22Rv1 (cell line): ENCODE data around the gene LRR1.
"Not testable (repeated sequence)": the region's sequence is repeated elsewhere in the genome, so short reads cannot be mapped to it uniquely, and the experiment has no call there.

Source experiments
- H3K27ac ChIP-seq: fragments of 450-650 bp; 2 replicates; pipeline ENCODE4 v1.5.1; 2017
- ZFX ChIP-seq: fragments of 450-650 bp; IDR thresholded peaks from 2 replicates; pipeline ENCODE4 v1.6.1; 2017; ENCODE audit warnings: antibody characterized with exemption, borderline replicate concordance
- TF ChIP-seq, protein P1 (sequence below): fragments of 450-650 bp; IDR thresholded peaks from 2 replicates; pipeline ENCODE4 v1.5.1; 2017; ENCODE audit warnings: mild to moderate bottlenecking

Gene LRR1

DNA sequence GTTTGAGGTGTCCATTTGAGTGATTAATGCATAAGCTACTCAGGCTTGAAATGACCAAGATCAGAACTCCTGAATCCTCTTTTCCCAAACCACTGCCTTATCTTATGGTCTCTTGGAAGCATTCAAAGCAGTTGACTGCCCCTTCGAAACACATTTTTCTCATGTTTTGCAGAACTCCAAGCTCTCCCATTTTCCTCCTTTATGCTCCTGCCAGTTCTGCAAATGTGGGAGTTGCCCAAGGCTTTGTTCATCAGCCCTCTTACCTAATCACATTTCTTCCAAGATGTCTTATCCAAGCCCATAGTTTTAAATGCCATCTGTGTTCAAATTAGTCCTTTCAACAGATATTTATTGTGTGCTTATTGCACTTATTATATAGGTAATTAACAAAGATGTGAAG, 38.1 kb downstream of the LRR1 start:
- 0 out of 2 replicates have a peak overlapping the region, but pooled peaks have one; percentile 98 for H3K27ac ChIP-seq
- TF ChIP-seq ZFX = no peak
- TF ChIP-seq, protein P1, sequence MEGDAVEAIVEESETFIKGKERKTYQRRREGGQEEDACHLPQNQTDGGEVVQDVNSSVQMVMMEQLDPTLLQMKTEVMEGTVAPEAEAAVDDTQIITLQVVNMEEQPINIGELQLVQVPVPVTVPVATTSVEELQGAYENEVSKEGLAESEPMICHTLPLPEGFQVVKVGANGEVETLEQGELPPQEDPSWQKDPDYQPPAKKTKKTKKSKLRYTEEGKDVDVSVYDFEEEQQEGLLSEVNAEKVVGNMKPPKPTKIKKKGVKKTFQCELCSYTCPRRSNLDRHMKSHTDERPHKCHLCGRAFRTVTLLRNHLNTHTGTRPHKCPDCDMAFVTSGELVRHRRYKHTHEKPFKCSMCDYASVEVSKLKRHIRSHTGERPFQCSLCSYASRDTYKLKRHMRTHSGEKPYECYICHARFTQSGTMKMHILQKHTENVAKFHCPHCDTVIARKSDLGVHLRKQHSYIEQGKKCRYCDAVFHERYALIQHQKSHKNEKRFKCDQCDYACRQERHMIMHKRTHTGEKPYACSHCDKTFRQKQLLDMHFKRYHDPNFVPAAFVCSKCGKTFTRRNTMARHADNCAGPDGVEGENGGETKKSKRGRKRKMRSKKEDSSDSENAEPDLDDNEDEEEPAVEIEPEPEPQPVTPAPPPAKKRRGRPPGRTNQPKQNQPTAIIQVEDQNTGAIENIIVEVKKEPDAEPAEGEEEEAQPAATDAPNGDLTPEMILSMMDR = no peak

DNA sequence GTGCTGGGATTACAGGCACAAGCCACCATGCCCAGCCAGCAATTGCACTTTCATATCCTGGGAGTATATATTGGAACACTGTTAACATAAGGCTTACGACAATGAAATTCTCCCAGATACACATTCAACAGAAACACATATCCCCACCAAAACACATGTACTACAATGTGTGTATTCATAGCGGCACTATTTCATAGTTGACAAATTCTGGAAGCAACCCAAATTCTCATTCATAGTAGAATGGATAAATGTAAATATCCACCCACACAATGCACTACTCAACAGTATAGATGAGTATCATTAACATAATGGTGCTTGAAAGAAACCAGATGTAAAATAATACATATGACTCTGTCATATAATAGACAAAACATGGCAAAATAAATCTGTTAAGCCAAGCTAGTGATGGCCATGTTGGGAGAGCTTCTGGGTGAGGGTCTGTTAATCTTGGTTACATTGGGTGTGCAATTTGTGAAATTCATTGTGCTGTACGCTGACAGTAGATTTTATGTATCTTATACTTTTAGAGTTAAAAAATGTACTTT, 38.9 kb downstream of the LRR1 start:
- TF ChIP-seq, protein P1 = no peak
- TF ChIP-seq ZFX = no peak
- no peak overlapping the region for H3K27ac ChIP-seq

DNA sequence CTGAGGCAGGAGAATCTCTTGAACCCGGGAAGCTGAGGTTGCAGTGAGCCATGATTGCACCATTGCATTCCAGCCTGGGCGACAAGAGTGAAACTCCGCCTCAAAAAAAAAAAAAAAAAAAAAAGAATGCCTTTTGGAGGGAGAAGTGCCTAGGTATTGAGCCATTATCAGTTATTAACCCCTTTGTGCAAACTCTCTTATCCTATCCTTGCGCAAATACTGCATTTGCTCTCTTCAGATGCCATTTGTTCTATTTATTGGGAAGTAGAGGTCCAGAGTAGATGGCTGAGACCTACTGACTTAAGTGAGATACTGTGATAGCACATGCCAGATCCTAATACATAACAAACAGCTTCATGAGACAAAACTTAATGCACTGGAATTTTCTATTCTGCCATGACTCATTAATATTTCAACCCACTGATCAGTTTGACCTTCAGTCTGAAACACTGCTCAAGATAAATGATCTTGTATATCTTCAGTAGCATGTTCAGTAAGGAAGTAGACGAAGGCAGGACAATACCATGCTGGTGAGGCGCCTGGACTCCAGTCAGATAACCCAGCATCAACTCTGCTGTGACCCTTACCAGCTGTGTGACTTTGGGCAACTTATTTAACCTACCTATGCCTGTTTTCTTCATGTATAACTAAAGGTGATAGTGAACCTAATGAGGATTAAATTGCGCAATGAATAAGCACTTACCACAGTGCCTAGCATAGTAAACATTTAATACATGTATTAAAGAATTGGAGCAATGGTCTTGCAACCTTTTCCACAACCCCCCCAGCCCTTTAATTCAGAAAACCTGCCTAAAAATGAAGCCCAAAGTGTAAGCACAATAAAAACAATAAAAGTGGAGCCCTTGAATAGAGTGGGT, 42.0 kb downstream of the LRR1 start:
- H3K27ac ChIP-seq = peak overlapping the region; percentile 67
- TF ChIP-seq, protein P1 = no peak
- no peak for TF ChIP-seq ZFX

DNA sequence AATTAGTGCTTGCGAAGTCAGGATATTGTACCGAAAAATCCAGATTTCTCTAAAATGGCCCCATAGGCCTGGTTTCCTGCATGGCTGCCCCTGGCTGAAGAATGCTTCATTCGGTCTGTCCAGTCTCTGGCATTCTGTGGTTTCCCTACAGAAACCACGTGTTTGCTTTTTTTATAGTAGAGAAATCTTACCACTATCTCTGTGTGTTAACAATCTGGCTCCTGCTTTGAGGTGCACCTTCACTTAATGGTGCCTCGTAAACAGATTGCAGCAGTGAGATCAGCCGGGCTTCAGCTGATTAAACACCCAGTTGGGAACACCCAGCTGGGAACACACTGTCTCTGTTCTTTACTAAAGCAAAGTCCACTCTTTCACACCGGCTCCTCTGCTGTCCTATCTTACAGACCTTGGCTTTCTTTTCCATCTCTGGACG, 43.0 kb downstream of the LRR1 start:
- no peak for TF ChIP-seq ZFX
- peak overlapping the region; percentile 67 for H3K27ac ChIP-seq

DNA sequence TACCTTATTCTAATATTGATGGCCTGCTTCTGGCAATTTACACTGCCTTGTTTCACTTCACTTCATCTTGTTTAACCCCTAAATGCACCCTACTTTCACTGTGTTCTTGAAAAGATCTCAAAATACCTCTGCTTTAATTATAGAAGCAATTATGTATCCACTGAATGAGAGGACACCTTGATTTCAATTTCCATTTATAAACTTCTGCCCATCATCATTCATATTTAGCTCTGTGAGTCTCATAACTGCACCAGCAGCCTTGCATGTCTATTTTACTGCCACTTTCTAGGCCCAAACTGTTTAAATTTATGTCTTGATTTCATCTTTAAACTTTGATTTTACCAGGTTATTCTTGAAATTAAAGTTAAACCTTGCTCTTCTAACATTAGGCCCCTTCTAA, 43.4 kb downstream of the LRR1 start:
- no peak for TF ChIP-seq ZFX
- TF ChIP-seq, protein P1 = no peak
- H3K27ac ChIP-seq = peak overlapping the region; percentile 67

DNA sequence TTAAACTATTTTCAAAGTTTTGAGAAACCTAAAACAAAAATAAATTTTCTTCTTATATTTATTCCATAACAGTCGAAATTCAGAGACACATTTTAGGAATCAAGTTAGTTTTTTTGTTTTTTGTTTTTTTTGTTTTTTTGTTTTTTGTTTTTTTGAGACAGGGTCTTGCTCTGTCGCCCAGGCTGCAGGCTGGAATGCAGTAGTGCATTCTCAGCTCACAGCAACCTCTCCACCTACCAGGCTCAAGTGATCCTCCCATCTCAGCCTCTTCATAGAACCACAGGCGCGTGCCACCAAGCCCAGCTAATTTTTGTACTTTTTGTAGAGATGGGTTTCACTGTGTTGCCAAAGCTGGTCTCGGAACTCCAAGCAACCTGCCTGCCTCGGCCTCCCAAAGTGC, 54.8 kb downstream of the LRR1 start:
- no peak overlapping the region for H3K27ac ChIP-seq
- TF ChIP-seq, protein P1 = no peak
- TF ChIP-seq ZFX = no peak

DNA sequence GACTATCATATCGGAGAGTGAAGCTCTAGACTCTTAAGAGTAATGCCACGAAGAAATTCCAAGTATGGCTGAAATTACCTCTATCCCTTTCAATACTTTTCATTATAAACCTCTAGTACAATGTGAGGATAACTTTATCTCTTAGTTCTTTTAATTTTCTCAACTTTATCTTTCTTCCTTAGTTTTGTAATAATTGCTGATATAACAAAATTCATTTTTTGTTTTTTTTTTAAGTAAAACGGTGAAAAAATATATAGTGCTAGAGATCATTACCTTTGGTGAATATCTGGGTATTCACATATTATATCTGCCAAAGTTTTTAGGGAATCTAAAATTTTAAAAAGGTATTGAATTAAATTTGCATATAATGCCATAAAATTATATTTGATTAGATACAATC, 55.8 kb downstream of the LRR1 start:
- no peak for TF ChIP-seq ZFX
- TF ChIP-seq, protein P1 = no peak
- H3K27ac ChIP-seq = no peak overlapping the region

DNA sequence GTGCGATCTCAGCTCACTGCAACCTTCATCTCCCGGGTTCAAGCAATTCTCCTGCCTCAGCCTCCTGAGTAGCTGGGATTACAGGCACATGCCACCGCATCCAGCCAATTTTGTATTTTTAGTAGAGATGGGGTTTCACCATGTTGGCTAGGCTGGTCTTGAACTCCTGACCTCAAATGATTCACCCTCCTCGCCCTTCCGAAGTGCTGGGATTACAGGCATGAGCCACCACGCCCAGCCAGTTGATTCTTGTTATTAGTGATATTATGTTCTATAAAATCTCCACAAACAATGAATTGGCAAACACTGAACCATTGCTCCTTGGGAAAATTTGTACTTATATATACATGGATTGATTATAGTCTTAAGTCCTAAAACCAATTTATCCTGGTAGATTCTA, 58.8 kb downstream of the LRR1 start:
- H3K27ac ChIP-seq = not testable (repeated sequence)
